Colon (tissue), 2 donors: ENCODE data around the gene GPR82.
"Not testable (repeated sequence)": the region's sequence is repeated elsewhere in the genome, so short reads cannot be mapped to it uniquely, and the experiment has no call there.

Experiments
- FAIRE-seq: peaks from 2 replicates; lab custom pipeline; 2012; peaks lifted over from hg19 to GRCh38; lab: Jason Lieb, UNC
- donor health status: control.
- donor health status: control.

The GPR82 gene, protein sequence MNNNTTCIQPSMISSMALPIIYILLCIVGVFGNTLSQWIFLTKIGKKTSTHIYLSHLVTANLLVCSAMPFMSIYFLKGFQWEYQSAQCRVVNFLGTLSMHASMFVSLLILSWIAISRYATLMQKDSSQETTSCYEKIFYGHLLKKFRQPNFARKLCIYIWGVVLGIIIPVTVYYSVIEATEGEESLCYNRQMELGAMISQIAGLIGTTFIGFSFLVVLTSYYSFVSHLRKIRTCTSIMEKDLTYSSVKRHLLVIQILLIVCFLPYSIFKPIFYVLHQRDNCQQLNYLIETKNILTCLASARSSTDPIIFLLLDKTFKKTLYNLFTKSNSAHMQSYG

DNA sequence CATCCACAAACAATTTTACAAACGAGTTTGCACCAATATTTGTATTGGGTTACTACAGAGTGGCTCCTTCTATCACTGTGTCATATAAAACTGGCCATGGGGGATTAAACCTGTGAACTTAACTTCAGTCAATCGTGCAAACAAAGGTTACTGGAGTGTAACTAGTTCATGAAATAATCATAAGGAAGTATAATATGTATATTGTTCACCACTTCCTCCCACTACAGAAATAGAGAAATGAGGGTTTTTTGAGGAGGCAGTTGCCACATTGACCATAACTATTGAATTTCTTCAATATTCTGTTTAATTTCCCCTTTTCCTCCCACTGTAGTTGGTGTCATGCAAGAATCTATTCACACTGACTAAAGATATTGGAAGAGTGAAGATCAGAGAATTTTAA is at the start of gene GPR82:
TSS of gene GPR82 (plus strand) at position 356 of the 400 bp plus-strand sequence. CDS start 2,846 bp downstream, outside the sequence.
- FAIRE-seq, result no peak

DNA sequence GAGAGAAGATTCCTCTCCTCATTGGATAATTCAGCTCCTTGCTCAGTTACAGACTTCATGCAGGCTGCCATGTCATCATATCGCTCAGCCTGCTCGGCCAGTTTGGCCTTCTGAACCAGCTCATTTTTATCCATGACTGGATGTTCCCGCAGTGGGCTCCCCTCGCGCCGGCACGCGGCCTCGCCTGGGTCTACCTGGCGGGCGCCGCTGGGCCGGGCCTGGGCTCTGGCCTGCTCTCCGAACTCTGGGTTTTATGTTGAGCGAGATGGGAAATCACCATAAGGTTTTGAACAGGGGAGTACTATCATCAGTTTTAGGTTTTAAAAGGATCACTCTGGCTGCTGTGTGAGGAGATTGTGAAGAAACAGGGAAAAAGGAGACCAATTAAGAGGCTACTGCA is 47.6 kb upstream of the GPR82 start:
- FAIRE-seq, result not testable (repeated sequence)

DNA sequence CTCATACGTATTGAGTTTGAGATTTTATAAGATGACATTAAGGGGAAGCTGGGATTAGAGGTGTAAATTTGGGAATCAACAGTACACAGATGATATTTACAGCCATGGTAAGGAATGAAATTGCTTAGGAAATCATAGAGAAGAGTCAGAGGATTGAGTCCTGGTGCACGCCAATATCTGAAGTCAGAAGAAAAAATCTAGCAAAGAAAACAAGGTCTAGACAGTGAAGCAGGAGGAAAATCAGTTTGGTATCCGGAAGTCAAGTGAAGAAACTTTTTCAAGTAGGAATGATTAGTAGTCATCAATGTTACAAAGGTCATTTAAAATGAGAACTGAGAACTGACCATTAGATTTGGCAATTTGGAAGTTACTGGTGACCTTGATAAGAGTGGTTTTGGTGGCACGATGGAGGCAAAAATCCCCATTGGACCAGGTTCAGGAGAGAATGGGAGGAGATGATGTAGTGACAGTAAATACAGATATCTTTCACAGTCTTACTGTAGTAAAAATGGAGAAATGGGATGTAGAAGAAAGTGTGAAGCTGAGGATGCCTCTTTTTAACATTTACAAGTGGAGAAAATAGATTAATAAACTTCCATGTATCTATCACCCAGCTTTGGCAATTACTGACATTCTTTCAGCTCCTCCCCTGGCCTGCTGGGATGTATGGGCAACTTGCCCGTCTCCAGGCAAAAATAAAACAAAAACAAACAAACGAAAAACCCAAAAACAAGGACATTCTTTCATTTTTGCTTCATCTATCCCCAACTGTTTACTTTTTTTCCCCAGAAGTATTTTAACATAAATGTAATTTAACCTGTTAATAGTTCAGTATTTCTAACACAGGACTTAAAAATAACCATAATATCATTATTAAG is 46.6 kb upstream of the GPR82 start:
- no peak for FAIRE-seq

DNA sequence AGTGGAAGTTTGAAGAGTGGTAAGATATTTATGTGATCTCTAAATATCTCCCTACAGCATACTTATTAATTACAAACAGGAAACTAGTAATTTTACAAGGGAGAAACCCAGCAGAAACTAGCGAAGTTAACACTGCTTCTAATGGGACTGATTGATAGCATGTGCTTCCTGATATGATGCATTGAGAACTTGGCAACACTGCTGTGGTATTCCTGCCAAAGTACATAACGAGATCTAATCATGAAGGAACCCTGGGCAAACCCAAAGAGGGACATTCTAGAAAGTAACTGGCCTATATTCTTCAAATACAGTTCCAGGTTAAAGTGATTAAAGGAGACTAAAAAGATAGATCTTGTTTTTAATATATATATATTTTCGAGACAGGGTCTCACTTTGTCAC is 39.8 kb upstream of the GPR82 start:
- no peak for FAIRE-seq

DNA sequence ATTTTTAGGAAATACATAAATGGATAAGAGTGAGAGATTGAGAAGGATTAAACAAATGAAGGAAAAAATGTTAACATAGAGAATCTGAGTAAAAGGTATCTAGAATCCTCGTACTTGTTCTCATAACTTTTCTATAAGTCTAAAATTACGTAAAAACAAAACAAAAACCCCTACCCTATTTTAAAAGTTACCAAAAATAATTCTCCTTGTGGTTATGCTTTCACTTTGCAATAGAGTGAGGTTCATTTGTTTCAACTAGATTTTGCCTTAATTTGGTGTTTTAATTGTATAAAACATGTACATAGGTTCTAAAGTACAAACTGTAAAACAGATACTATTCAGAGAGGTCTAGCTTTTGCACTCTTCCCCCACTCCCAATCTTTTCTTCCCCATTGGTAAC is 39.0 kb upstream of the GPR82 start:
- peak; percentile 49 for FAIRE-seq

DNA sequence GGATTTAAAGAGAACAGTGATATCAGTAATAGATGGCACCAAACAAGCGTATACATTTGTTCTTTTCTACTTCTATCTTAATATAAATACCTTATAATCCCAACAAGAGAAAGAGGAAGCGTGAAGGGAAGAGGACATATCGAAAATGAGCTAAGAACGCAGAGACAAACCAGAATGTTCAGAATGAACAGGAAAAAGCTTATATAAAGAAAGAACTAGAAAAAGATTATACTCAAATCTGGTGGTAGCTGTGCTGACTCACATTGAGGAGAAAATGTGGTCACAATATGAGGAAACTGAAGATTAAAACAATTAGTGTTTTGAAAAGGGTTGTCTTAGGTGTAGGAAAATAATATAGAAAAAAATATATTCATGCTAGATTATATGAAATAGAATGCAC is 37.2 kb upstream of the GPR82 start:
- peak; percentile 28 for FAIRE-seq

DNA sequence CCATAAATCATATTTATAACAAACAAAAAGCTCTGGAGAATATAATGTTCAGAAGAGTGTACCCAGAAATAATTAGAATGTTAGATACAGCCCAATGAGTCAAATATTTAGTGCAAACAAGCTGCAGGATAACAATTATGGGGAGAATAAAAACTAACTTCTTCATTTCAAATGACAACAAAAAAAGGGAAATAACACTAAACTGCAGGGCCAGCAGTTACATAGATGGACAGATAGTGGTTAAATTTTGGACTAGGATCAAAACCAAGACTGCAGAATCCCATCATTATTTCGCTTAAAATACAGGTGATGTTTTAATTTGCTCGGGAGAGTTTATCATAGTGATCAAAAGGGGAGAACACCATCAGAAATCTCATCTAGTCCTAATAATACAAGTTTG is 35.8 kb upstream of the GPR82 start:
- FAIRE-seq, result peak; percentile 85

DNA sequence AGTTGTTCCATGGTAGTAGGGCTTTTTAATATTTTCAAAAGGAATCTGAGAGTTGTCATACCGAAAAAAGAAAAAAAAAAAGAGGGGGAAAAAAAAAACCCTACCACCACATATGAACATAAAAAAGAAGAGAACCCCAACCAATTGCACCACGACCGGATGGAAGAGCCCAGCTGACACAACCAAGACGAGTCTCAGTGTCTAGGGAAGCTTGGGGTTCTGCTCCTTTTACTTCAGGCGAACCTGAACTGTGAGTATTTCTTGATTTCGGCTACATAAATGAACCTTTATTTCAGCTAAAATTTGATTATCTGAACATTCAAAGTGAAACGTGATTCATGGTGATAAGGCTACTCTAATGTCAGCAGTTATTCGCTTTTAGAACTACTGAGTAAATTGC is 35.1 kb upstream of the GPR82 start, which contains the start of gene GPR34:
TSS of gene GPR34 (plus strand) at position 139 of the 400 bp plus-strand sequence. CDS start 6,661 bp downstream, outside the sequence.
- FAIRE-seq, result no peak

DNA sequence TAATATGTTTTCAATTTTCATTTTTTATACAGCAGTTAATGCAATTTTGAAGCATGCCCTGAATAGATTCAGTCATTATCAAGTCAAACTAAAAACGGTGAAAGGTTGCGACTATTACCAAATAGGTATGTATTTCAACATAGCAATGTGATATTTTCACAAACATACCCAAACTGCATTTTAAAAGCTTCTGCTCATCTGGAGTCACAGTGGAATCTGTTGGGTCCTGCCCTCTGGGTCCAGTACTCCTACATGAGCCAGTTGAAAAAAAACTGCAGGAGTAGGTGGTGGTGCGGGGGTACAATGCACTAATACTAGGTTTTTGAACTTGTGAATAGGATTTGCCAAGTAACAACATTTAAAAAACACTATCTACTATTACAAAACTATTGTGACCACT is 34.3 kb upstream of the GPR82 start:
- no peak for FAIRE-seq

DNA sequence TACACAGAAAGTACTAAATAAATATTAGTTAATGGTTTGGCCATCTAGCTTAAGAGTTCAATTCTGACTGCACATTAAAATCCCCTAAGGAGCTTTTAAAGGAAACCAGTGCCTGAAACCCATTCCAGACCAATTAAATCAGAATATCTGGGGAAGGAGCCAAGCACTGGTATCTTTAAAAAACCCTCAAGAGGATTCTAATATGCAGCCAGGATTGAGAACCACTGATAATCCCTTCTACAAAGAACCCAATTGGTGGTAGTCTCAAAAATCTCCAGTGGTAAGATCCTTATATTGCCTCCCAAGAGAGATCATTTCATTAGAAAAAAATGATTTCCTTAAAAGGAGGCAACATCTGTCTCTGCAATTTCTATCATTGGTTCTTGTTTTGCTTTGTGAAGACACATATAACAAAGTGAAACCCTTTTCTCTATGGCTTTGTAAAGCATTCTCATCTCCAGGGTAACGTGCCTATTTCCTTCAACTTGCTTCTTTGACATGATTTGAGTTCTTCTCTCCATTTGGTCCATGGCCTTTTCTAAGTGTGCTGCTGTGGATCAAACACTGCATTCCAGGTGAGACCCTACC is 31.7 kb upstream of the GPR82 start:
- no peak for FAIRE-seq

DNA sequence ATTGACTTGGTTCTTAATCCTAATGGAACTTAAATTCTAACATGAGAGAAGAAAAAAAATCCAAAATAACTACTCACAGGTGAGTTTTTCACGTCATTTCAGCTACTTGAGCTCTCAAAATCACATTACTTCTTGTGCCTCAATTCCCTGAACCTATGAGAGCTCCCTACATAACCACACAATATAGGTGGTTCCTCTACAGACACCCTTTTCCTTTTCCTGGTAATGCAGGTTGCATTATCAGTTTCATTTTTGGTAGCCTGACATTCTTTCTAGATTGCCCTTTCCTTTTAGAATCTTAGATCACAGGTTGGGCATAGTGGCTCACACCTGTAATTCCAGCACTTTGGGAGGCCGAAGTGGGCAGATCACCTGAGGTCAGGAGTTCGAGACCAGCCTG is 31.0 kb upstream of the GPR82 start:
- no peak for FAIRE-seq

DNA sequence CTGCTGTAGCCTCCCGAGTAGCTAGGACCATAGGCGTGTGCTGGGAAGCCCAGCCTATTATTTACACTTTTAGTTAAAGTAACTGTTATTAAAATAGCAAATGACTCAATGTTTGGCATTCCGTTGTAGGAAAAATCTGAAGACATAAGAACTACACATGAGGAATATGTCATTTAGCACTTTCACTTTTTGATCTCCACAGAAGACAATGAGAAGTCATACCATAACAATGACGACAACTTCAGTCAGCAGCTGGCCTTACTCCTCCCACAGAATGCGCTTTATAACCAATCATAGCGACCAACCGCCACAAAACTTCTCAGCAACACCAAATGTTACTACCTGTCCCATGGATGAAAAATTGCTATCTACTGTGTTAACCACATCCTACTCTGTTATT is 28.6 kb upstream of the GPR82 start:
- FAIRE-seq, result no peak

DNA sequence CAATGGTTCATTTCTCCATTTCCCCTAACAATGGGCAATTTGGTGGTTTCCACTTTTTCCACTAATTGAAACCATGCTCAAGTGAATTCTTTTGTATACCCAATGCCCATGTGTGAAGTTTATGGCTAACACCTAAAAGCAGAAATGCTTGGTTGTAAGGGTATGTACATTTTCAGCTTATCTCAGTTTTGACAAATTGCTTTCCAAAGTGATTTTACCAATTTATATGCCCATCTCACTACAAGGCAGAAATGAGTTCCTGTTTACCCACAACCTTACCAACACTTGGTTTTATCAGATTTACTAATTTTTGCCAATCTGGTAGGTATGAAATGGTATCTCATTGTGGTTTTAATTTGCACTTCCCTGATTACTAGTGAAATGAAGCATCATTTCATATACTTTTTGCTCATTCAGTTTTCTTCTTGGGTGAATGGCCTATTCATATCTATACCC is 20.4 kb upstream of the GPR82 start:
- no peak for FAIRE-seq

DNA sequence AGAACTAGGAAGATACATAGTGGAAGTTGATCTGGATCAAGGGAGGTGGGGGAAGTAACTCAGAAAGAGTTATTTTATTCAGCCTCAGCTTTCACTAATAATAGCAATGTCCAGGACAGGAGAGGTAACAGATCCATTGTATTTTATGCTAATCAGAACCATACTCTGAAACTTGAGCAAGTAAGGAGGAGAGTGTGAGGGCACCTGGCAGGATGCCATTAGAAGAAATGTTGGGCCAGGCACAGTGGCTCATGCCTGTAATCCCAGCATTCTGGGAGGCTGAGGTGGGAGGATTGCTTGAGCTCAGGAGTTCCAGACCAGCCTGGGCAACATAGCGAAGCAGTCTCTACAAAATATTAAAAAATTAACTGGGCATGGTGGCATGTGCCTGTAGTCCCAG is 18.9 kb upstream of the GPR82 start:
- FAIRE-seq, result no peak

DNA sequence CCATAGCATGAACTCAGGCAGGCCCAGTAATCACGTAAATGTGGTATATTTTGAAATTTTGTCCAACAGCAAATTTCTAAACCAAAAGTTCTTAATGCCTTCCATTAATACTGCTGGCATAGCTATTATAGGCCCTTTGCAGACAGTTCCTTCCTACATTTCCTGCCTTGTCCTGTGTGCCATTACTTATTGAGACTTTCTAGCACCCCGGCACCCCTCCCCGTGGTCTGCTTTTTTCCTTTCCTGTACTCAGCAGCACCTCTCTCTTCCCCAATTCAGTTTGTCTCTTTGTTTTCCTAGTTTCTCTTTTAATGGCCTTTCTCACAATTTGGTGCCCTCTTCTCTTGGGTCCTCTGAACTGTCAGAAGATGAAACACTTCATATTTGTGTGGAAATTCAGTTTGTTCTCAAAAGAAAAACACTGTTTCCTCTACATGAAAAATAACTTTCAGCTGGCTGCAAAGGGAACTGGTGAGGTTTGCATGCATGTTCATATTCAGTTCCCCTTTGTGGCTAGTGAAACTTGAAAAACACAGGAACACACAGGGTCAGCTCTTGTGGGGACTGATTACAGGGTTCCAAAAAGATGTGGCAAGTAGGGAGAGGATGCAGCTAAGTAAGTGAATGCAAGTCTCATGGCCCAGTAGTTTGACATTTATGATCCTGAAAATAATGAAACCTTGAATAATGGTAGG is 18.2 kb upstream of the GPR82 start:
- no peak for FAIRE-seq

DNA sequence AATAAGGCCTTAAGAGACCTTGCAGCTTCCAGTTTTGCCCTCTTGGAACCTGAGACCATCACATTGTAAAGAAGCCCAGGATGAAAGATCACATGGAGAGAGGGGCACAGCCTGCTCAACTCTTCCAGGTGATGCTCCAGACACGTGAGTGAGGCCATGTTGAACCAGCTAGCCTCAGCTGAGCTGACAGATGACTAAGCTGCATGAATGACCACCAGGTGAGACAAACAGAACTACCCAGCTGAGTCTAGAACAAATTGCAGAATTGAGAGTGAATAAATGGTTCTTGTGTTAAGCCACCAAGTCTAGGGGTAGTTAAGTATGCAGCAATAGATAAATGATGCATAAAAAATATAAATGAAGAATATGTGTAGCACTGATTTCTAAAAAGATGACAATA is 16.8 kb upstream of the GPR82 start:
- FAIRE-seq, result no peak

DNA sequence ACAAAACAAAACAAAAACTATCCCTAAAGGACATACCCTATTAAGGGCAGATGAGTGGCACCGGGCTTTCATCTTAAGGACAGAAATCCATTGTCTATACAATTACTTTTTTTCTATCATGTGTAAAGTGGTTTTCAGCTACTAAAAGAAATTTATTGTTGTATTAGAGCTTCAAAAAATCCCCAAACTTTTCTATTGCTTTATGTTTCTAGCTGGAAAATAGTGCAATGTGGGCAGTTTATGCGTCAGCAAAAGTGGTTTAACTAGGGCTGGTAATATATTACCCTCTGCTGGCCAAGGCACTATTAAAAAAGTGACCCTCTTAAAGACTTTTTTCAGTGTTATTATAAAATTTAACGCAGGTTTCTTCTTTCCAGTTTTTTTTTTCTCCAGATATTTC is 15.5 kb upstream of the GPR82 start:
- FAIRE-seq, result no peak

DNA sequence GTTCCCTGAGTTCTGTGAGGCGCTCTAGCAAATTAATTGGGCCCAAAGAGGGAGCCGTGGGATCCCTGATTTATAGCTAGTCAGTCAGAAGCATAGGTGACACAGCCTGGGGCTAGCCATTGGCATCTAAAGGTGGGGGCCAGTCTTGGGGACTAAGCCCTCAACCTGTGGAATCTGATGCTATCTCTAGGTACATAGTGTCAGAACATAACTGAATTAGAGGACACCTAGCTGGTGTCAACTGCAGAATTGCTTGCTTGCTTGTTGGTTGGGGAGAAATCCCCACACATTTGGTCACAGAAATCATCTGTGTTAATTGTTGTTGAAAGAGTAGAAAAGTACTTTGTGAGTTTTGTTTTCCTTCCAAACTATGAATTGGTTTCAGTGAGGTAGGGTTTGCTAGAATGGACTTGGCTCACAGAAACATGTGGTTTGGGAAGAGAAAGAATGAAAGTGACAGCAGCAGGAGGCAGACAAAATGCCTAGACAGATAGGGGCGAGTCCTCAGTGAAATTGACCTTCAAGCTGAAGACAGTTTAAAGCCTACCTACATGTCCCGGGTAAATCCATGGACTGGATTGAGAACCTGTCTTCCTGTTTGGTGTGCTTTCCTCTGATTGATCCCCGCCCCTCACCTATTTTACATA is 12.8 kb upstream of the GPR82 start:
- FAIRE-seq, result no peak

DNA sequence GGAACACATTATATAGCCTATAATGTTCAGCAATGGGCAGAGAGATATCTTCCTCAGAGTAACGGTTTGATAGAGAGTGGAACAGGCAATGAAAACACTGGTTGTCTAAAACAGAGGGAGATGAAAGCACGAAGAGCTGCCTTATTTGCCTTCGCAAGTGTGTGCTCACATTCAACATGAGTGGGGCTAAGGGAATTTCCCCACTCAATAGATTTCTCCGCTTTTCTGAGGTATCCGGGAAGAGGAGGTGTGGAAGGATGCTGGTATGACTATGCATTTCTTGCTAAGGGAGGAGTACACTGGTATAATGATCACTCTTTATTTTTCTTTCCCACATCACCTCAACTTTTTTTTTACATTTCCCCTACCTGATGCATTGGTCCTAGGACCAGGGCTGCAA is 7.8 kb upstream of the GPR82 start:
- FAIRE-seq, result no peak

DNA sequence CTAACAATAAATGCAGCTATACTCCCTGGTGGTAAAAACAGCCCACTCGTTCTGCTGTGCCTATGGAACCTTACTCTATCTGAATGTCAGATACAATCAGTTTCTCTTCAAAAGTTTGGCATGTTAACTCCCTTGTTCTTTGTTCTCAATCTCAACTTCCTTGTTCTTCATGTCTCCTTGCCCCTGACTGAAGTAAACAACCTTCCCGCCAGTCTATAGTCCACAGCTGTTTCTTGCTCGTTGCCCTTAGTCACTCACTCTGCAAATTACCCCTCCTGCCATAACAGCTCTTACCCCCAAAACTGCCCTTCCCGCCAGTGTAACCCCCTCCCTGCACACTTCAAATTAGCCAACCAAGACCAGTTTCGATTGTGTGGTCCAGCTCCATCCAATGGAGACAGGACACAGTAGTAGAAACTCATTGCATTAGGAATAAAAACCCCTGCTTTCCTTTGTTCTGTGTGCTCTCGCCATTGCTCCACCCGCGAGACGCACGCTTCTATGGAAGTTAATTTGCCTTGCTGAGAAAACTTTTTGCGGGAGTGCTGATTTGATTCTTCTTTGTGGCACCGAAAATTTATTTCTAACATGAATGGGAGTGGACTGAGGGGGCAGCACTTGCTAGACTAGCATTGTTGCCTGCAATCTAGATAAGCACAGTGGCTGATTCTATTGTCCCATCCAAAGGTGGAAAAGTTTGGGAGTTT is 7.1 kb upstream of the GPR82 start:
- no peak for FAIRE-seq
